Stimulated activated CD8-positive, alpha-beta memory T cell treated with anti-CD3 and anti-CD28 coated beads, Interleukin-4, amount 100 ng/mL, for 4 hours (primary cell): Measurements from ENCODE around the gene CAMKK1.

Experiments used
- DNase-seq, 2 donors: peaks; one replicate each; pipeline ENCODE4 v3.0.0-alpha.2; 2020; ENCODE audit warnings: low read depth in 2 of 2, low spot score in 1 of 2

Gene CAMKK1

DNA sequence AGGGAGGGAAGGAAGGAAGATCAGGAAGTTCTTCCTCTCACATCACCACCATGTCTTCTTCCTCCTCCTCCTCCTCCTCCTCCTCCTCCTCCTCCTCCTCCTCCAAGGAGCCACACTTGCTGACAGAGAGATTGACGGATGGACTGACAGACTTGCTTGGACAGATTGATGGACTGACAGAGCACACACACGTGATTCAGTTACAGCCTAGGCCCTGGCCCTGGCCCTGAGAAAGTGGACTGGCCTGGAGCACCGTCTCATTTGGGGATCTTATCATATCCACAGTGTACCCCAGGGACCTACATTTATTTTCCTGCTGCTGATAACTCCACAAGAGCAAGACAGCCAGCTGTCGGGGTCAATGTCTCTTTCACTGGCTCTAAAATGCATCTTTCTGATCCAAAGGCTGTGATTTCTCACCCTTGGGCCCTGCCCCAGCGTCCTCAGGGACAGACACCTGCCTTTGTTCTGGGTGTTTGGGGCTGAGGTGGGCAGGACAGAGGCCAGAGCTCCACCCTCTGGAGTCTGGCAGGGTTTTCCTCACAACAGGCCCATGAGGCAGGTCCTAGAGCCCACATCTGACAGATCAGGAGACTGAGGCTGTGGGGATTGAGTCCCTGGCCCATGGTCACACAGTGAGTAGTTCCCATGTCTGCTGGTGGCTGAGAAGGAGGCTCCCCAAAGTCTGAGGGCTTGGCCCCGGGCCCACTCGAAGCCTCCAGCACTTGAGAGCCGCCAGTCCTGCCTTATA lies 25.7 kb upstream of the CAMKK1 start:
- DNase-seq = no peak

DNA sequence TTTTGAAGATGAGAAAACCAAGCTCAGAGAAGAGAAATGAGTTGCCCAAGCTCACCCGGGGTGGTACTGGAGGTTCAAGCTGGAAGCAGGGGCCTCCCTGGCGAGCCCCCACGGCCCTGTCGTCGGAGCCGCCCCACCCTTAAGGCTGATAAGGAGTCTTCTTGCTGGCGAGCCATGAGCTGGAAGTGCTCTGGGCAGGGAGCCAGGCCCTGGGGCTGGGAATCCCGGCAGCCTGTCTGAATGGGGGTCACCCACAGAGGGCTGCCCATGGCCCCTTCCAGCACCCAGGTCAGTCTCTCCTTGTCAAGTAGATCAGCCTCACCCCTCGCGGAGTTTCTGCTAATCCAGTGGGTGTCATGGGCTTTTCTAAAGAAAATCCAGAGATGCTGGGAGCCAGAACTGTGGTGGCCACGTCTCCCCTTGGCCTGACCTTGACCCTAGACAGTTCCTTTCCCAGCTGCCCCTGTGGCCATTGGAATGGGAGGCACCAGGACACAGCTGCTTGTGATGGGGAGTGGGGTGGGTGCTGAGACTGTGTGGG lies 24.6 kb upstream of the CAMKK1 start:
- DNase-seq = no peak

- no peak for DNase-seq
Observed at GRCh38 chr17:3916825-3917224, 24.0 kb upstream of the CAMKK1 start.

DNA sequence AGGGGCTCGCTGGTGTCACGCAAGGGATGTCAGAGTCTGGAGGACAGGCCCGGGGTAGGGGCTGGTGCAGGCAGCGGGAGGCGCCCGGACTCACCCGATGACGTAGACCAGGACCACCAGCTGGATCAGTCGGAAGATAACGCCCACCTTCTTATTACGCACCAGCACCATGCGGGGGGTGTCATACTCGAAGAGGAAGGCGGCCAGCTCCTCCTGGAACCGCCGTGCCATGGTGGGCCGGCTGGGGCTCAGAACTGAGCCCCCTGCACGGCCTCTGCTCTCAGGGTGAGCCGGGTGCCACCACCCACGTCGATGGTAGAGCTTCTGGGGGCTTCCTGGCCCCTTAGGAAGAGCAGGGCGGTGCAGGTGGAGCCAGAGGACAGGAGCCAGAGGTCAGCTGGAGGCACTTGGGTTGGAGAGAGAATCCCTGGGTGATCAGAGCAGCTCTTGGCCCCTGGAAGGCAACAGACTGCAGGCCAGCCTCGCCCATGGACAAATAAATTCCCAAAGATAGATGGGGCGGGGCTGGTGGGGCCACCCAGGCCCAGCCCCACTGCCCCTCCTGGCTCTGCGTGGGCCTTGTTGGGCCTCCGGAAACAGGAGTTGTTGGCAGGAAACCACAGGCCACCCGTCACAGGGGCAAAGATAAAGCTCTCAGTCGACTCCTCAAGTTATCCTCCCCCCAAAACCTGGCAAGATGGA lies 23.3 kb upstream of the CAMKK1 start, which contains the start of gene P2RX1:
P2RX1 (minus strand) TSS at position 471 of the 702 bp plus-strand sequence; CDS start at position 231, 240 bp downstream.
- no peak for DNase-seq

DNA sequence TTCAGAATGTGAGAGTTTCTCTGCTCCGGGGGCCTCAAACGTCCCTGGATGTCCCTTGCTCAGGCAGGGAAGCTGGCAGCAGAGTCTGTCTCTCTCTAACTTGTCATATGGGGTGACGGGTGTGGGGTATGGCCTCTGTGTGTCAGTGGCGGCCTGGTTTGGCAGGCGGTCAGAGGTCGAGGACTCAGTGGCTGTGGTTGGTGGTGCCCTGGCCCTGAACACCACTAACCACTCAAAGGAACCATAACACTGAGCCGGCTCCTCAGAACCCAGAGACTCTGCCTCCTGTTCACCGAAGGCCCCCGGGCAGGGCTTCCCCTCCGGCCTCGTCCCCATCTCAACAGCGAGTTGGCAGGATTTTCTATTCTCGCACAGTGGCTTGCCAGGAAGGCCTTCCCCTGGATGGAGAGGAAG lies 22.7 kb upstream of the CAMKK1 start:
- DNase-seq = no peak

DNA sequence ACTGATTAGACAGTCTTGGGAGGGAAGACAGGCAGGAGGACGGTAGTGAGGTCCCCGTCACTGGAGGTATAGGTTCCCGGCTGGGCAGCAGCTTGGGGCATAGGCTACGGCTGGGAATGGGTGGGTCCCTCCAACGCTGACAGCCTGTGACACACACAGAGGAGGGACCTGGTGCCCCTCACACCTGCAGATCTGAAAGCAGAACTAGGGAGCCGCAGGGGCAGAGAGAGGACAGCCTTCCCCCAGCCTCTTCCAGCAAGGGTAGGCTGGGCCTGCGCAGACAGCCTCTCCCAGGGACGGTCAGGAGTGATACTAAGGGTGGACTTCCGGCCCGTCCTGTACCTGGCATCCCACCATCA lies 21.4 kb upstream of the CAMKK1 start:
- DNase-seq = no peak

DNA sequence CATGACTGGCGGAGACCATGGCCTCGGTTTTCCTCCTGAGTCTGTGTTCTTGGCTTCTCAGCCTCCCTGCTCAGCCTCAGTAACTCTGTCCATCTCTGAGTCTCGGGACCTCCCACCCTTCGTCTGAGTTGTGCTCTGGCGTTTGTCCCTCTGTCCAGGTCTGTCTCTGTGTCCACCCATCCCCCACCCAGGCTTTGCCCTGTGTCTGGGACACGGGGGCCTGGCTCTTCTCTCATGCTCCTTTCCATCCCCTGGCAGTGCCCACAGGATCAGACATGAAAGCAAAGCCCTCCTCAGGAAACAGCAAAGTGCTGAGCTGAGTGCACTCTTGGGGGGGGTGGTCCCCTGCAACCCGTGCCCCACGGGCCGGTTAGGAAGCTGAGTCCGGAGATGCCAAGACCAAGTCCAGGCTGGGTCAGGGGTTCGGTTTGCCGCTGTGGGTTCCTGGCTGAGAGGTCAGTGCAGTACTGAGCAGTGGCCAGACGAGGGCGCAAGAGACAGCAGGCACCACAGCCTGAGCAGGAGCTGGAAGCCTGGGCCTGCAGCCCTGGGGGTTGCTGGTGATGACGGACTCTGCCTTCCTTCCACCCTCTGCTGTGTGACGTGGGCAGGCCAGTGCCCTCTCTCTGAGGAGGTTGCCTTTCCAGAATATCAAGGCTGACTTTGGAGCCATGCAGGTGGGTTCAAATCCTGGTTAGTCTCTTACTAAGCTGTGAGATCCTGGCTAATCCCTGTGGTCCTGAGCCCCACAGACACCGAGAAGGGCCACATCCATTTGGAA lies 20.9 kb upstream of the CAMKK1 start:
- DNase-seq = peak; percentile 49 to 71

DNA sequence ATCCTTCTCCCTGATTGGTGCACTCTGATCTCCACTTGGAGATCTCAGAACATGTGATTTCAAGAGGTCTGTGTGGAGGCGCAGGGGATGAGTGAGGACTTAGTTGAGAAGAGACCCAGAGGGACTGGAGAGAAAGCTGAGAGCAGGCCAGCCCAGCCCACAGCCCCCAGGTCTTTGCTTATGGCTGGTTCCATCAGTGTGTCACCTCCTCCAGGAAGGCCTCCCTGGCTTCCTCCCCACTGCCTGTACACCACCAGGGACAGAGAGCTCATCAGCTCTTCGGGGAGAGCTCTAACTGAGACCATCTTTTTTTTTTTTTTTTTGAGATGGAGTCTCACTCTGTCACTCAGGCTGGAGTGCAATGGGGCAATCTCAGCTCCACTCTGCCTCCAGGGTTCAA lies 20.0 kb upstream of the CAMKK1 start:
- no peak for DNase-seq

- peak in 1 of 2 donors; percentile 31 for DNase-seq
Observed at GRCh38 chr17:3911271-3912053, 18.6 kb upstream of the CAMKK1 start.

DNA sequence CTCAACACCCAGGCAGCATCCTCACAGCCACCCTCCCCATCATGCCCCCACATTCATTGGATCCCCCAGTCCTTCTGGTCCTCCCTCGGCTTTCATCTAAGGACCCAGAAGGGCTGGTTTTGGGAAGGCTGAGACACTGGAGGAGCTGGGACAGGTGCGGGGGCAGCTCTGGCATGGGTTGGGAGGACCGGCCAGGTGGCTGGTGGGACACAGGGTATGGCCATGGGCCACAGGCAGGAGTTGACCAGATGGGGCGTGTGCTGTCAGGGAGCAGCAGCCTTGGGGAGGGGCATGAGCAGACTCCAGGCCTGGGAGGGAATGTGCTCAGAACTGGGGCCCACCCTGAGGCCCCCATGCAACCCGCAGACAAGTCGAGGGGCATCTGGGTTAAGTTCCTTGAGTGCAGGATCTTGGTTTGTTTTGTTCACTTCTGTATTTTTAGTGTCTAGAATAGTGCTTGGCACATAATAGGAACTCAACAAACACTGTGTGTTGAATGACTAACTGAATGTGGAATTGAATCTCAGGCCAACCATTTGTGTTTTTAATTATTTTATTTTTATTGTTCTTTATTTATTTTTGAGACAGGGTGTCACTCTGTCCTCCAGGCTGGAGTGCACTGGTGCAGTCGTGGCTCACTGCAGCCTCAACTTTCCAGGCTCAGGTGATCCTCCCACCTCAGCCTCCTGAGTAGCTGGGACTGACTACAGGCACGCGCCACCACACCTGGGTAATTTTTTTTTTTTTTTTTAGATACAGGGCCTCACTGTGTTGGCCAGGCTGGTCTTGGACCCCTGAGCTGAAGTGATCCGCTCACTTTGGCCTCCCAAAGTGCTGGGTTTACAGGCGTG lies 17.8 kb upstream of the CAMKK1 start:
- no peak for DNase-seq

DNA sequence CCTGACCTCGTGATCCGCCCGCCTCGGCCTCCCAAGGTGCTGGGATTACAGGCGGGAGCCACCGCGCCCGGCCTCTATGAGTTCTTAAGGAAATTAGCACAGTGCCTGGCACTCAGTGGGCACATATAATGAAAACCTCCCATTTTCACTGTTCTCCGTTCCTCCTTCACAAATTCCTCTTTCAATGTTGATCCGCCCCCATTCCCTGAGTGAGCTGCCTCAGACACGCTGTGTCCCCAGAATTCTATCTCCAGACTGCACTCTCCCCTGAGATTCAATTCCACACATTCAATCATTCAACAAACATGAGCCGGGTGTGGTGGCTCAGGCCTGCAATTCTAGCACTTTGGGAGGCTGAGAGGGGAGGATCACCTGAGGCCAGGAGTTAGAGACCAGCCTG lies 16.4 kb upstream of the CAMKK1 start:
- DNase-seq = no peak

GRCh38 chr17:3907483-3908216 lies 14.8 kb upstream of the CAMKK1 start:
- DNase-seq = no peak

- DNase-seq = no peak
Observed at GRCh38 chr17:3906881-3907280, 14.0 kb upstream of the CAMKK1 start.

GRCh38 chr17:3905017-3905520 lies 12.2 kb upstream of the CAMKK1 start:
- no peak for DNase-seq

DNA sequence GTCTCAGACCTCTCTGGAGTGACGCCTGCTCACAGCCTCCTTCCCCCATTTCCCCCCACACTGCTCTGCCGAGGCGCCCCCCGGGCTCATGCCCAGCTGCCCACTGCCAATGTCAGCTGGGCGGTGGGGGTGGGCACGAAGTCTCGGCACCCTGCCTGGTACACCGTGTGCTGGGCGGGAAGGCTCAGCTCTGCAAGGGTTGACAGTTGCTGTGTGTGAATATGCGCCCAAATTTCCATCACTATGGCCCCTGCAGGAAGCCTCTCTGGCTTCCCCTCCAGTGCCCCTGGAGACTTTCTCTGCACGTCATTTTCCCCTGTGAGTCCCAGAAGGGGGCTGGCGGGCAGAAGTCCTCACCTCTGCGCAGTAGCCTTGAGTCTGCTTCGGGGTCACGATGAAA lies 11.6 kb upstream of the CAMKK1 start:
- no peak for DNase-seq

- DNase-seq = no peak
Observed at GRCh38 chr17:3903881-3904290, 11.0 kb upstream of the CAMKK1 start.

- DNase-seq = no peak
Observed at GRCh38 chr17:3903051-3903825, 10.4 kb upstream of the CAMKK1 start.

- no peak for DNase-seq
Observed at GRCh38 chr17:3900646-3901045, 7.8 kb upstream of the CAMKK1 start.
